IPS-18c (cell line): ENCODE results near the gene DISP2.

Experiments used
- H3K4me3 ChIP-seq: 2 replicates; pipeline ENCODE4 v1.7.0; 2013; ENCODE audit warnings: low read depth, mild to moderate bottlenecking, low read length, moderate library complexity; ENCODE audit not compliant: insufficient read depth
- H3K9me3 ChIP-seq: one replicate; pipeline ENCODE4 v1.6.1; 2013; ENCODE audit warnings: mild to moderate bottlenecking, low read length, moderate library complexity; ENCODE audit not compliant: control insufficient read depth, insufficient read depth

DISP2 gene

DNA sequence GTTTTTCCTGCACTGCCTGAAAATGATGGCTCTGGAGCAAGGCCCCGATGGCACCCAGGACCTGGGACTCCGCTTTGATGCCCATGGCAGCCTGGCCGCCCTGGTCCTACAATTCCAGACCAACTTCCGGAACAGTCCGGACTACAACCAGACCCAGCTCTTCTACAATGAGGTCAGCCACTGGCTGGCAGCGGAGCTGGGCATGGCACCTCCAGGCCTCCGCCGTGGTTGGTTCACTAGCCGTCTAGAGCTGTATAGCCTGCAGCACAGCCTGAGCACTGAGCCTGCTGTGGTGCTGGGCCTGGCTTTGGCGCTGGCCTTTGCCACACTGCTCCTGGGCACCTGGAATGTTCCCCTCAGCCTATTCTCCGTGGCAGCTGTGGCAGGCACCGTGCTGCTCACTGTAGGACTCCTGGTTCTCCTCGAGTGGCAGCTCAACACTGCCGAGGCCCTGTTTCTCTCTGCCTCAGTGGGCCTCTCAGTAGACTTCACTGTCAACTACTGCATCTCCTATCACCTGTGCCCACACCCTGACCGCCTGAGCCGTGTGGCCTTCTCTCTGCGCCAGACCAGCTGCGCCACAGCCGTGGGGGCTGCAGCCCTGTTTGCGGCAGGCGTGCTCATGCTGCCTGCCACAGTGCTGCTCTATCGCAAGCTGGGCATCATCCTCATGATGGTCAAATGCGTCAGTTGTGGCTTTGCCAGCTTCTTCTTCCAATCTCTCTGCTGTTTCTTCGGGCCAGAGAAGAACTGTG, 10.9 kb downstream of the DISP2 start:
- no peak overlapping the region; the same call in 1 of the 2 replicates for H3K4me3 ChIP-seq
- H3K9me3 ChIP-seq, result peaks cover 2% of the 10 kb centered on the region

DNA sequence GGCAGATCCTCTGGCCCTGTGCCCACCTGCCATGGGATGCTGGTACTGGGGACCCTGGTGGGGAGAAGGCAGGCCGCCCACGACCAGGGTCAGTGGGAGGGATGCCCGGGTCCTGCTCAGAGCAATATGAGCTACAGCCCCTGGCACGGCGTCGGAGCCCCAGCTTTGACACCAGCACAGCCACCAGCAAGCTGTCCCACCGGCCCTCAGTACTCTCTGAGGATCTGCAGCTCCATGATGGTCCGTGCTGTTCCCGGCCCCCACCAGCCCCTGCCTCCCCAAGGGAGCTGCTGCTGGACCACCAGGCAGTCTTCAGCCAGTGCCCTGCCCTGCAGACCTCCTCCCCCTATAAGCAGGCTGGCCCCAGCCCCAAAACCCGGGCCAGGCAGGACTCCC, 11.5 kb downstream of the DISP2 start:
- no peak overlapping the region for H3K4me3 ChIP-seq
- H3K9me3 ChIP-seq, result peaks cover 2% of the 10 kb centered on the region

DNA sequence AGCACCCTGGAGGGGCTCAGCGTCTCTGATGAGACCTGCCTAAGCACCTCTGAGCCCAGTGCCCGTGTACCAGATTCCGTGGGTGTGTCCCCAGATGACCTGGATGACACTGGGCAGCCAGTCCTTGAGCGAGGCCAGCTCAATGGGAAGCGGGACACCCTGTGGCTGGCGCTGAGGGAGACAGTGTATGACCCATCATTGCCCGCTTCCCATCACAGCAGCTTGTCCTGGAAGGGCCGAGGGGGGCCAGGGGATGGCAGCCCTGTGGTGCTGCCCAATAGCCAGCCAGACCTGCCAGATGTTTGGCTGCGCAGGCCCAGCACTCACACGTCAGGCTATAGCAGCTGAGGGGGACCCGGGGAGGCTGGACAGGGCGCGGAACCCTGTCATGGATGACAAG, 12.0 kb downstream of the DISP2 start:
- H3K9me3 ChIP-seq, result peaks cover 2% of the 10 kb centered on the region
- no peak overlapping the region for H3K4me3 ChIP-seq

DNA sequence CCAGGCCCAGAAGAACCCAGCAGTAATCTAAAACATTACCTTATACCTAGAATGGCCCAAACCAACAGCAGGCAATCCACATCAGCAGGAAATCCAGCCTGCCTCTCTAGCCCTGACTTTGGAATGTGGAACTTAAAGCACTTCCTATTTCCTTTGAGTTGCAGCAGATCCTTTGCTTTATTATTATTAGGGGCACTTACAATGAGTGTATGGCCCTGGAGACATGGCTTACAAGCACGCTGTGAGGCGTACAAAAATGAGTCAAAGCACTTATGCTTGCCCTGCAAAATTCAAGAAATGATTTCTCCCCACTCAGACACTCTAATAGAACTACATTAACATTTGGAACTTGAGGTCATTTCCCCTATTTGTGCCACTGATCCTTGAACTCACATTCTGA, 15.0 kb downstream of the DISP2 start:
- Histone ChIP-seq H3K4me3 (no peak overlapping the region), H3K9me3 (peaks cover 2% of the 10 kb centered on the region)

DNA sequence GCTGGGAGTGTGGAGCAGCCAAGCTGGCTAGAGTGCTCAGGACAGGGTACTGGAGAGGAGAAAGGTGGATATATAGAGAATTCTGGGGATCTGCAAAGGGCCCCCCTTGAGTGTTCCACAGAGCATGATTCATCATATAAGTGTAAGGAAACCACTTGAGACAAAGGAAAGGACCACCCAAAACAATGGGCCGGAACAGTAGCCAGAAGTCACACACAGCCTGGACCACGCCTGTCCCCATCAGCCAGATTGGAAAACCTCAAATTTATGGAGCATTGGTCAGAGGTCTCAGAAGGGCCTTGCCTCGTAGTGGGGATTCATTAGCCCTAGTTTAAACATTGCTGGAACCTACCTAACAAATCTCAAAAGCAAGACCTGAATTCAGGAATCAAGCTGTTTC, 19.6 kb downstream of the DISP2 start:
- Histone ChIP-seq H3K4me3 (no peak overlapping the region), H3K9me3 (no peaks in the 10 kb centered on the region)

DNA sequence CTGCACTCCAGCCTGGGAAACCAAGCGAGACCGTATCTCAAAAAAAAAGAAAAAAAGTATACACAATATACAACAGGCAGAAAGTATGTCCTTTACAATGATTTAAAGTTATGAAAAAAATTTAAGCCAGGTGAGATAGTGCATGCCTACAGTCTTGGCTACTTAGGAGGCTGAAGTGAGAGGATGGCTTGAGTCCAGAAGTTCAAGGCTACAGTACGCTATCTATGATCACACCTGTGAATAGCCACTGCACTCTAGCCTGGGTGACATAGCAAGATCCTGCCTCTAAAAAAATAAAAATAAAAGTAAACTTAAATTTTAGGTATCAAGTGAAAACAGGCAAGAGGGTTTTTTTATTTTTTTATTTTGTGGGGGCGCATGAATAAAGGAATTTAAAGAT, 21.4 kb downstream of the DISP2 start:
- no peaks in the 10 kb centered on the region for H3K9me3 ChIP-seq
- no peak overlapping the region for H3K4me3 ChIP-seq

DNA sequence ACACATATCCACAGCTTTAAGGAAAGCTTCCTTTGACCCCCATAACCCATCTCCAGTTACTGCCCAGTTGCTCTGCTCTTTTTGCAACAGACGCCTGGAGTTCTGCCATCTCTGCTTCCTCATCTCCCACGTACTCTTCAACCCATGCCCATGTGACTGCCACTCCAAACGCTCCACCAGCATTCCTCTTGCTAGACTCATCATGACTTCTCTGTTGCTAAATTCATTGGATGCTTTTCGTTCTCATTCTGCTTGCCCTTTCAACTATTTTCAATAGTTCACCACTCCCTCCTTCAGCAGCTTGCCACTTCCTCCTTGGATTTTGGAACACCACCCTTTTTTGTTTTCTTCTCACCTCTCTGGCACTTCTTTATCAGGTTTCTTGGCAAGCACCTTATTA, 21.8 kb downstream of the DISP2 start:
- H3K4me3 ChIP-seq, result no peak overlapping the region

DNA sequence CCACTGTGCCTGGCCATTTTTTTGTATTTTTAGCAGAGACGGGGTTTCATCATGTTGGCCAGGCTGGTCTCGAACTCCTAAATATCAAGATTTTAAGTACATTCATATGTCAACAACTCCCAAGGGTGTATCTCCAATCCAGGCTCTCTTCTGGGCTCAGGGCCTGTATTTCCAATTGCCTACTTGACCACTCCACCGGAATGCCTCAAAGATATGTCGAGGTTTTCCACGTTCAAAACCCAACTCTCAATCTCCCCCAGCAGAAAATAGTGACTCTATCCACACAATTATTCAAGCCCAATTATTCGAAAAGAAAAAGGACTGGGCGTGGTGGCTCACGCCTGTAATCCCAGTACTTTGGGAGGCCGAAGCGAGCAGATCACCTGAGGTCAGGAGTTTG, 22.6 kb downstream of the DISP2 start:
- H3K4me3 ChIP-seq, result no peak overlapping the region
- H3K9me3 ChIP-seq, result no peaks in the 10 kb centered on the region

More for the DNA sequence above, 21.8 kb downstream of the DISP2 start:
- H3K9me3 ChIP-seq, result no peaks in the 10 kb centered on the region

DNA sequence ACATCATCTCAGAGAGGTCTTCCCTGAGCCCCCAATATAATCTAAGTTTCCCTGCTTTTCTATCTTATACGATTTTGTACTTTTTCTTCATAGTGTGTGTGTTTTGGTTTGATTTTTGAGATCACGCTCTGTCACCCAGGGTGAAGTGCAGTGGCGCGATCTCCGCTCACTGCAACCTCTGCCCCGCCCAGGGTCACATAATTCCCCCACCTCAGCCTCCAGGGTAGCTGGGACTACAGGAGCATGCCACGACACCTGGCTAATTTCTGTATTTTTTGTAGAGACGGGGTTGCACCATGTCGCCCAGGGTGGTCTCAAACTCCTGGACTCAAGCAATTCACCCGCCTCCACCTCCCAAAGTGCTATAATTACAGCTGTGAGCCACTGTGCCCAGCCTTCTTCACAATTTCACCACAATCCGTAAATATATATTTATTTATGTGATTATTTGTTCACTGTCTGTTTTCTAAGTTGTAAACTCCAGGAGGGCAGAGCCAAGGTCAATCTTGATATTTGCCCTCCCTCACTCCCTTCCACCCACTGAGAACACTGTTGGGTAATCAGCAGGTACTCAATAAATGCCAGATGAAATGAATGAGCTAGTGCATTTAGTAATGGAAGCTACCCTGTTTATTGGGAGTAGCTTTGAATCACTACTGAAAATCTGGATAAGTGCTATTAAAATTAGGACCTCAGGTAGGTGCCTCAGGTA, 24.0 kb downstream of the DISP2 start:
- no peaks in the 10 kb centered on the region for H3K9me3 ChIP-seq
- no peak overlapping the region for H3K4me3 ChIP-seq

DNA sequence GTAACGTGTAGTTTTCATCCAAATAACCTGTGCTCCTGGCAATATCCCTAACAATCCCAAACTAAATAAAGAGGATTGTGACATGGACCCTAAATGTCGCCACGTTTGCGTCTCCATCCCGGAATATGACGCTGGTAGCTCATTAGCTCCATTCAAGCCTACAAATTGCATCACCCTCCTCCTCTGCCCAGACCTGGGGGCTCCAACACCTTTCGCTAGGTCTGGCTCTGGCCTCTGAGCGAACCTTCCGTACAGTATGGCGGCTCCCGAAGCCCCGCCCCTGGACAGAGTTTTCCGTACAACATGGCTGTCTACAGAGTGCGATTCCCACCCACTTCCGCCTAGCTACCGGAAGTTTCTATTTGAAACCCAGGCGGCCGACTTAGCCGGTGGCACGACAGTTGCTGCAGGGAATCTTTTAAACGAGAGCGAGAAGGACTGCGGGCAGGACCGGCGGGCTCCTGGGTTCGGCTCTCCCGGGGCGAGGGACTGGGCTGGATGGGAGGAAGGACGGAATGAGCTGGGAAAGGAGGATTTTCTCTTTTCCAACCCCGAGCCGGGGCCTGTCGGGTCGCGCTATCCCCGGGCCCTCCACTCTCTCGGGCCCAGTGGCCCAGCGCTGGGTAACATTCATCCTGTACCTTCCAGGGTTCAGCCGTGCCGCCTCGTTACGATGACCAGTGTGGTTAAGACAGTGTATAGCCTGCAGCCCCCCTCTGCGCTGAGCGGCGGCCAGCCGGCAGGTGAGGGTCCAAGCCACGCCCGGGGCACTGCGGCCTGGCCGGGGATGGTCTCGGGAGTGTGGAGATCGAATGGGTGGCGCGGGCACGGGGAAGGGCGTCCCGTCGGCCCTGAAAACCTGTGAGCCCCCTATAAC, 24.8 kb downstream of the DISP2 start, which contains the start of gene KNSTRN:
Gene KNSTRN, plus strand, starts transcription at position 142 of the 877 bp plus-strand sequence. Its CDS starts 115 bp downstream, at position 257.
- peak within 1 kb of the TSS; percentile 86 for H3K4me3 ChIP-seq

DNA sequence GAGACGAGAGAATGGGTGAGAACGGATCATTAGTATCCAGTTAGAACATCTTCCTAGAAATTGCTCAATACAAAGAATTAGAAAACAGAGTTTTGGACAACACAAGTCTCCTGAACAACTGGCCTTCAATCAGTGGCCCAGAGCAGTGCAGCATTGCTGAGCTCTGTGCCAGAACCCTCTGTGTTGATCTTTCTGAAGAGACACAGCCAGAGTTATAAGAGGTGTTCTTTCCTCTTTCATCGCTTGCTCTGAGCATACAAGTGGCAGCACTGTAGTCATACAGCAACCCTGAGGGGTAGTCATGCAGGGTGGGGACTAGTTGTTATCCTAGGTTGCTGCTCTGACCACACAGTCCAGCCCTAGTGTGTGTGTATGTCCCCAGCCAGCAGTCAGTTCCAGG, 28.5 kb downstream of the DISP2 start:
- Histone ChIP-seq H3K4me3 (no peak overlapping the region), H3K9me3 (no peaks in the 10 kb centered on the region)

More for the DNA sequence above, 24.8 kb downstream of the DISP2 start, which contains the start of gene KNSTRN:
- H3K9me3 ChIP-seq, result no peaks in the 10 kb centered on the region

DNA sequence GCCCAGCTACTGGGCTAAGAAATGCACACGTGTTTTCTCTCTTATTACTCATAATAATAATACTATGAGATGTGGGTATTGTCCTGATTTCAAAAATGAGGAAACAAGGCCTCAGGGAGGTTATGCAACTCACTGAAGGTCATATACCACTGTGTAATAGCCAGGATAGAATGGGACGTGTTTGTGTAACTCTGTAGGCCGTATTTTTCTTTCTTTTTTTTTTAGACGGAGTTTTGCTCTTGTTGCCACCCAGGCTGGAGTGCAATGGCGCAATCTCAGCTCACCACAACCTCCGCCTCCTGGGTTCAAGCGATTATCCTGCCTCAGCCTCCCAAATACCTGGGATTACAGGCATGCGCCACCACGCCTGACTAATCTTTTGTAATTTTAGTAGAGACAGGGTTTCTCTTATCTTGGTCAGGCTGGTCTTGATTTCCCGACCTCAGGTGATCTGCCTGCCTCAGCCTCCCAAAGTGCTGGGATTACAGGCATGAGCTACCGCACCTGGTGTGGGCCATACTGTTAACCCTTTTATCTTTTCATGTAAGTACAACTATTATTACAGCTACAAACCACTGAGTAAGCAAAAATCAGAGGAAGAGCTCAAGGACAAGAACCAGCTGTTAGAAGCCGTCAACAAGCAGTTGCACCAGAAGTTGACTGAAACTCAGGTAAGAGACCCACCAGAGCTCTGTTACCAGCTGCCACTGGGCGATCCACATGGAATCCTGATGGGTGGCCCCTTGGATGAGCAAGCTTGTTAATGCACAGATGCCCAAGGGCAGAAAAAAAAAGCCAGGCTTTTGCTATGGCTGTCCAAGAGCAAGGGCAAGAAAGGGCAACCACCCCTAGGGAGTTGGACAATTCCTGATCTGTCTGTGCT, 31.2 kb downstream of the DISP2 start:
- H3K9me3 ChIP-seq, result no peaks in the 10 kb centered on the region

DNA sequence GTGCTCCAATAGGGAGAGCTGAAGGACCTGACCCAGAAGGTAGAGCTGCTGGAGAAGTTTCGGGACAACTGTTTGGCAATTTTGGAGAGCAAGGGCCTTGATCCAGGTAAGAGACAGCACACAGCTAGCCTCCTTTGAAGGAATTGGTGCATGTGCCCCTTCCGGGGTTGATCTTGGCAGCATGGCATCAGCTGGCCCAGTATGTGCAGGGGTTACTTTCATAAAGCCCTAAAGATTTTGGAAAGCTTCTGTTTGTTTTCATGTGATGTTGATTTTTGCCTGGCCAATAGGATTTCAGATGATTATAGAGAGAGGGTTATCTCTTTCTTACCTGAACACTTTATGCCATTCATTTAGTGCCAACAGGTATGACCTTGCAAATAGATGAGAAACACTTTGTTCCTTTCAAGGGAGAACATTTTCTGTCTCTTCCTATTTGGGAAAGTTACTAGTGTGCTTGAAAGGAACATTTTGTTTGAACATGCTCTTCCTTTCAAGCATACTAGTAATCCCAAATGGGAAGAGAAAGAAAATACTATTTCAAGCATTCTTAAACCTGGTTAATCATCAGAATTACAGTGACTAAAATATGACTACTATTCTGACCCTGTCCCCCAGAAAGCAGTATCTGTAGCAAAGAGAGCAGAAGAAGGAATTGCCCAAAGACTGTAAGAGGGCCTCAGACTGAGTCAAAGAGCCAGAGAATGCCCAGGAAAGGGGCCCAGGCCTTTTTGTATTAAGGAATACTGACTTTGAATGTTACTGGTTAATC, 32.0 kb downstream of the DISP2 start:
- H3K4me3 ChIP-seq, result no peak overlapping the region

More for the DNA sequence above, 31.2 kb downstream of the DISP2 start:
- no peak overlapping the region for H3K4me3 ChIP-seq

DNA sequence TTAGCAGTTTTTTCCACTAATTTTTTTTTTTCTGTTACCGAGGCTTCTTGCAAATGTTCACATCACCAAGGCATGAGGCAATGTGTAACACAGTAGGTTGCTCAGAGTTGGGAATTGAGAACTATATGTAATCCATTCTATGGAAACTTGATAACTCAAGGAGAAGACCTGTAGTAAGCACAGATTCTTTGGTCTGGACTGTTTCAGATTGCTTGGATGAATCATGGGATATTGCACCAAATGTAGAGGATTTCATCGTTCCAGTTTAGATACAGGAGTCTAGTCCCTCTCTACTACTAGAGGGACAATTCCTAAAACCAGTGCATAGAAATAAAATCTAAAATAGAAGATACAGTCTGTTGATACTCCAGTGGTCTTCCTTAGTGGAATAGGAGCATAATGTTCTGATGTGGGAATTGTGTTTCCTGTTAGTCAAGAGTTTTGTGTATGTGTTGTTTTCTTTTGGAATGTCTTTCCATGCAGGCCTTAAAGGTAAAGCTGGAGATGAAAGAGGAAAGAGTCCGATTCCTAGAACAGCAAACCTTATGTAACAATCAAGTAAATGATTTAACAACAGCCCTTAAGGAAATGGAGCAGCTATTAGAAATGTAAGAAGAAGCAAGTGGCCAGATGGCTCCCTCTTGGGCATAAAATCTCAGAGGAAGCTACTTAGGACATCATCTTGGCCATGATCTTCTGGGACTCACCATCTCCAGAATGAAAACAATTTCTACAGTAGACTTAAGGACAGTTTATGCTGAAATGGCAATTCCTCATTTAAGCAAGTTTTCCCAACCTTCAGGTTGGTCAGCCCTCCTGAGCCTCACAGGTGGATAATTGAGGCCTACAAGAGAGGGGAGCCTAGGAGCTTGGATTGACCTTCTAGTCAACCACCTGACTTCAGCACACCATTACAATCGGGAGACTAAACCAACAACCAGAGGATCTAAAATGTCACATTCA, 35.2 kb downstream of the DISP2 start:
- Histone ChIP-seq H3K9me3 (no peaks in the 10 kb centered on the region), H3K4me3 (no peak overlapping the region)

More for the DNA sequence above, 32.0 kb downstream of the DISP2 start:
- H3K9me3 ChIP-seq, result no peaks in the 10 kb centered on the region
